Tibial nerve (tissue), 4 donors: Measurements from ENCODE around the gene BCAS1.
A peak's percentile ranks its signal among the peaks of the same experiment; 100 is the strongest.

Experiments
- CTCF ChIP-seq, 5 experiments: fragments of 200-600 bp in 3 of 5; fragments of 450-650 bp in 2 of 5; sonication (generic) in 3 of 5; IDR thresholded peaks; one replicate each; pipeline ENCODE4 v1.5.1; 2016 to 2019; ENCODE audit warnings: antibody characterized with exemption in 5 of 5, mild to moderate bottlenecking in 3 of 5, moderate library complexity in 2 of 5
- EP300 ChIP-seq, 2 donors: sonication (generic); formaldehyde crosslinking; IDR thresholded peaks; one replicate each; pipeline ENCODE4 v1.6.1; 2017; ENCODE audit warnings: antibody characterized with exemption in 2 of 2, mild to moderate bottlenecking in 1 of 2

- no peak for TF ChIP-seq CTCF (IDR thresholded peaks at IDR 0.05)
- TF ChIP-seq EP300 (IDR thresholded peaks at IDR 0.05): peak in 1 of 2 donors; percentile 74
These were observed 153.0 kb downstream of the BCAS1 start for GRCh38 chr20:53917145-53918019.
